ENCODE measurements around the gene NFATC2.

NFATC2 gene

DNA sequence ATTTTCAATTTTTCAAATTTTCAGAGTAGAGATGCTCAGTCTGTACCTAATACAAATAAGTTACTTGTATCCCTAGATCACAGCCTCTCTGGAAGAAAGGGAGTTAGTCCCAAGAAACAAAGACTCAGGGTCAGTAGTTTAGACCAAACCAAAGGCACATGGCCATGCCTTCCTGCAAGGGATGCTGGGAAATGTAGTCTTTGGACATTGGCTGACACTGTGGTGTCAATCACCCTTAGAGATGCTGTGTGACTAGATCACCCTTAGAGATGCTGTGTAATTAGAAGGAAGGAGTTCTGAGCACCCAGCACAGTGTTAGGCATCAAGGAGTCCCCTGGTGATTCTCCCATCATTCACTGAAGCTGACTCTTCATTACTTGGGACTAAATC, 202.1 kb downstream of the NFATC2 start:
- no peak for DNase-seq (ENCODE audit: low read depth in 1 of 2, low spot score in 1 of 2)
- no peak overlapping the region for H3K4me3 ChIP-seq (replicated peaks; ENCODE audit: insufficient read depth, low read length)
- TF ChIP-seq POLR2AphosphoS5 (IDR thresholded peaks at IDR 0.05; ENCODE audit: low read depth) (no peak), SPI1 (IDR thresholded peaks at IDR 0.05; ENCODE audit: borderline replicate concordance, low read depth) (no peak), GABPA (IDR thresholded peaks at IDR 0.05; ENCODE audit: low read depth) (no peak)
- TF ChIP-seq, protein P1, sequence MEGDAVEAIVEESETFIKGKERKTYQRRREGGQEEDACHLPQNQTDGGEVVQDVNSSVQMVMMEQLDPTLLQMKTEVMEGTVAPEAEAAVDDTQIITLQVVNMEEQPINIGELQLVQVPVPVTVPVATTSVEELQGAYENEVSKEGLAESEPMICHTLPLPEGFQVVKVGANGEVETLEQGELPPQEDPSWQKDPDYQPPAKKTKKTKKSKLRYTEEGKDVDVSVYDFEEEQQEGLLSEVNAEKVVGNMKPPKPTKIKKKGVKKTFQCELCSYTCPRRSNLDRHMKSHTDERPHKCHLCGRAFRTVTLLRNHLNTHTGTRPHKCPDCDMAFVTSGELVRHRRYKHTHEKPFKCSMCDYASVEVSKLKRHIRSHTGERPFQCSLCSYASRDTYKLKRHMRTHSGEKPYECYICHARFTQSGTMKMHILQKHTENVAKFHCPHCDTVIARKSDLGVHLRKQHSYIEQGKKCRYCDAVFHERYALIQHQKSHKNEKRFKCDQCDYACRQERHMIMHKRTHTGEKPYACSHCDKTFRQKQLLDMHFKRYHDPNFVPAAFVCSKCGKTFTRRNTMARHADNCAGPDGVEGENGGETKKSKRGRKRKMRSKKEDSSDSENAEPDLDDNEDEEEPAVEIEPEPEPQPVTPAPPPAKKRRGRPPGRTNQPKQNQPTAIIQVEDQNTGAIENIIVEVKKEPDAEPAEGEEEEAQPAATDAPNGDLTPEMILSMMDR (IDR thresholded peaks at IDR 0.05; ENCODE audit: insufficient read depth, low read length): no peak
- TF ChIP-seq, protein P2, sequence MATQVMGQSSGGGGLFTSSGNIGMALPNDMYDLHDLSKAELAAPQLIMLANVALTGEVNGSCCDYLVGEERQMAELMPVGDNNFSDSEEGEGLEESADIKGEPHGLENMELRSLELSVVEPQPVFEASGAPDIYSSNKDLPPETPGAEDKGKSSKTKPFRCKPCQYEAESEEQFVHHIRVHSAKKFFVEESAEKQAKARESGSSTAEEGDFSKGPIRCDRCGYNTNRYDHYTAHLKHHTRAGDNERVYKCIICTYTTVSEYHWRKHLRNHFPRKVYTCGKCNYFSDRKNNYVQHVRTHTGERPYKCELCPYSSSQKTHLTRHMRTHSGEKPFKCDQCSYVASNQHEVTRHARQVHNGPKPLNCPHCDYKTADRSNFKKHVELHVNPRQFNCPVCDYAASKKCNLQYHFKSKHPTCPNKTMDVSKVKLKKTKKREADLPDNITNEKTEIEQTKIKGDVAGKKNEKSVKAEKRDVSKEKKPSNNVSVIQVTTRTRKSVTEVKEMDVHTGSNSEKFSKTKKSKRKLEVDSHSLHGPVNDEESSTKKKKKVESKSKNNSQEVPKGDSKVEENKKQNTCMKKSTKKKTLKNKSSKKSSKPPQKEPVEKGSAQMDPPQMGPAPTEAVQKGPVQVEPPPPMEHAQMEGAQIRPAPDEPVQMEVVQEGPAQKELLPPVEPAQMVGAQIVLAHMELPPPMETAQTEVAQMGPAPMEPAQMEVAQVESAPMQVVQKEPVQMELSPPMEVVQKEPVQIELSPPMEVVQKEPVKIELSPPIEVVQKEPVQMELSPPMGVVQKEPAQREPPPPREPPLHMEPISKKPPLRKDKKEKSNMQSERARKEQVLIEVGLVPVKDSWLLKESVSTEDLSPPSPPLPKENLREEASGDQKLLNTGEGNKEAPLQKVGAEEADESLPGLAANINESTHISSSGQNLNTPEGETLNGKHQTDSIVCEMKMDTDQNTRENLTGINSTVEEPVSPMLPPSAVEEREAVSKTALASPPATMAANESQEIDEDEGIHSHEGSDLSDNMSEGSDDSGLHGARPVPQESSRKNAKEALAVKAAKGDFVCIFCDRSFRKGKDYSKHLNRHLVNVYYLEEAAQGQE (IDR thresholded peaks at IDR 0.05; ENCODE audit: insufficient replicate concordance, low read depth): no peak
- no peaks in the 10 kb centered on the region for H3K27me3 ChIP-seq (ENCODE audit: insufficient read depth, poor library complexity, severe bottlenecking)
- no peak overlapping the region for H3K27ac ChIP-seq (replicated peaks)

- no peak for DNase-seq (ENCODE audit: low read depth in 1 of 2, low spot score in 1 of 2)
- Histone ChIP-seq H3K4me3 (replicated peaks; ENCODE audit: insufficient read depth, low read length) (no peak overlapping the region), H3K27me3 (ENCODE audit: insufficient read depth, poor library complexity, severe bottlenecking) (no peaks in the 10 kb centered on the region), H3K27ac (replicated peaks) (no peak overlapping the region)
- TF ChIP-seq POLR2AphosphoS5 (IDR thresholded peaks at IDR 0.05; ENCODE audit: low read depth) (no peak), SPI1 (IDR thresholded peaks at IDR 0.05; ENCODE audit: borderline replicate concordance, low read depth) (no peak), GABPA (IDR thresholded peaks at IDR 0.05; ENCODE audit: low read depth) (no peak)
- TF ChIP-seq, protein P2 (IDR thresholded peaks at IDR 0.05; ENCODE audit: insufficient replicate concordance, low read depth): no peak
- TF ChIP-seq, protein P1 (IDR thresholded peaks at IDR 0.05; ENCODE audit: insufficient read depth, low read length): no peak
Observed at GRCh38 chr20:51339721-51340450, 202.6 kb downstream of the NFATC2 start.

- H3K4me3 ChIP-seq (replicated peaks; ENCODE audit: insufficient read depth, low read length): no peak overlapping the region
- no peak for TF ChIP-seq POLR2AphosphoS5 (IDR thresholded peaks at IDR 0.05; ENCODE audit: low read depth)
- no peak for TF ChIP-seq SPI1 (IDR thresholded peaks at IDR 0.05; ENCODE audit: borderline replicate concordance, low read depth)
- TF ChIP-seq, protein P2 (IDR thresholded peaks at IDR 0.05; ENCODE audit: insufficient replicate concordance, low read depth): no peak
- TF ChIP-seq GABPA (IDR thresholded peaks at IDR 0.05; ENCODE audit: low read depth): no peak
- TF ChIP-seq, protein P1 (IDR thresholded peaks at IDR 0.05; ENCODE audit: insufficient read depth, low read length): no peak
- no peak for DNase-seq (ENCODE audit: low read depth in 1 of 2, low spot score in 1 of 2)
- no peak overlapping the region for H3K27ac ChIP-seq (replicated peaks)
- H3K27me3 ChIP-seq (ENCODE audit: insufficient read depth, poor library complexity, severe bottlenecking): no peaks in the 10 kb centered on the region
Observed at GRCh38 chr20:51338692-51339440, 203.7 kb downstream of the NFATC2 start.

Data from HL-60 (cell line).